HG03432 (cell line): ENCODE measurements around the gene PFAS.
"Not testable (repeated sequence)": the region's sequence is repeated elsewhere in the genome, so short reads cannot be mapped to it uniquely, and the experiment has no call there.

Experiments used
- ATAC-seq: cut with Tn5 transposase; IDR thresholded peaks from one replicate; pipeline ENCODE4 v1.9.1; 2021; ENCODE audit warnings: mild to moderate bottlenecking, moderate library complexity; ENCODE audit not compliant: unreplicated experiment

PFAS gene

DNA sequence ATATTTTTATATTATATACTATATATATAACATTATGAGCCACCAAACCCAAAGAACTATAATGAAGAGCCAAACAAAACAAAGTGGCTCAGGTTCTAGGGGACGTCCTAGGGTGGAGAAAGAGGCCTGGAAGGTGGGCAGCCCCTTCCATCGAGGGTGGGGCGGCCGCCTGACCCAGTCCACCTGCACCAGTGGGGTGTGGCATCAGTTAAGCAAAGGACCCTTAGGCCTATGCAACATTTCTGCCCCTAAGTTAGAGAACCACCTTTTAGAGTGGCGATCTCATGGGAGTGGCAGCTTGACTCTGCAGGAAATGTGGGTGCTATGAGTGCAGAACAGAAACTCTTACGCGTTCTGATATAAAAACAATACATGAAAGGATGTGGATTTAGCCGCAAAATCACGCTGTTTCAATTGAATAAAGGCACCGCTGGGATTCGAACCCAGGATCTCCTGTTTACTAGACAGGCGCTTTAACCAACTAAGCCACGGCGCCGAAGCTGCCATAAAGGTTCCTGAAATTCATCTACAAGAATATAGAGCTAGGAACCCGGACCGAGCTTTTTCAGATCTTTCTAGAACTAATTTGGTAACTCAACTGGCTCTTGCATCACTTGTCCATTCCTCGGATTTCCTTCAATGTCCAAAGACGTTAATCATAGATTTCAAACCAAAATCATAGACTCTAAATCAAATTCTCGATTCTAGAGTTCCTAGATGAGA is 23.1 kb upstream of the PFAS start:
- no peak for ATAC-seq

GRCh38 chr17:8226536-8227237 is 22.4 kb upstream of the PFAS start:
- ATAC-seq = no peak

DNA sequence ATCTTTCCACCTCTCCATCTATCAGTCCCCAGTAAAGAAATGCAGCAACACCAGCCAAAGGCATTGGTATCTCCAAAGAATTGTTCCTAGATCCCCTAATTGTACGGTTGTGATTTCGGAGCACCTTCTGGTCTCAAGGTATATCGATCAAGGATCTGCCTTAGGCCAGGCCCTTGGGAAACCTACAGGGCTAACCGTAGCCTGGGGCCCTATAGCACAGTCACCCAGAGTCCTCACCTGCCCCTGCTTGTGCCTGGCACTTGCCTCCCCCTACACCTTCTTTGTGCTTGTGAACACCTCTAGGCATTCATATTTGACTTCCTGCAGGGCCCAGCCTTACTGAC is 21.9 kb upstream of the PFAS start:
- ATAC-seq = no peak

- ATAC-seq = no peak
Measured at GRCh38 chr17:8231701-8232100, 17.4 kb upstream of the PFAS start.

DNA sequence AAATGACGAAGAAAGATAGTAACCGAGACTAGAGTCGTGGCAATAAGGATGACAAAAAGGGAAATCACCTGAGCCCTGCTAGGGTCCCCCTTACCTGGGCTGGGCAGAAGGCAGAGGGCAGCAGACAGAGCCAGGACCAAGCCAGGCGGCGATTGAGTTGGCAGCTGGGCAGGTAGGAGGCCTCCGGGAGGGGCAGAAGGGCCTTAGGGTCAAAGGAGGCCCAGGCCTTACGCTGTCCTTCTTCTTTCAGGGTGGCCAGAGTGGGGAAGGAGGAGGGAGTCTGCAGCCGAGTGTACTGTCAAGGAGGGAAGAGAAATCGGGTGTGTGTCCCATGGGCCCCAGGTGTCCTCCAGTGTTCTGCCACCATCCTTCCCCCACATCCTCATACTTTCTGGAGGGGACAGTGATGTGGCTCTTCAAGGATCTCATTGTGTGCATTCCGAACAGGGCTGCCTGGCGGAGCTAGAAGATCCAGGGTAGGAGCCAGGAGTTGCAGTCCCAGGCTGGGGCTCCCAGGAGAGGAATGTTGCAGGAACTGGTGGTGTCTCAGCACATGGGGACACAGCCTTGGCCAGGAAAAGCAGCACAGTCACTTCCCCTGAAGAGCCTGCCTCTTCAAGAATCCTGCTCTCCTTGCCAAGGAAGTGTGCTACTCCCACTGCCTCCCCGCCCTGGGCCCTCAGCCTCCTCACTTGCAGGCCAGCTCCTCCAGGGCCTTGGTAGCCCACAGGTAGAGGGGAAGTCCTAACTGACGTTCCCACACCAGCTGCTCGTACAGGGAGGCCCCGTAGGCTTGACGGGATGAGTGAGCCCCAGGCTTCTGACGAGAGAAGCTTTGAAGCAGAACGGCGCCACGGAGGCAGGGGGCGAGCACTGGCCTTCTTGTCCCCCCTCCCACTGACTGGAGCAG is 14.5 kb upstream of the PFAS start:
- ATAC-seq = no peak

DNA sequence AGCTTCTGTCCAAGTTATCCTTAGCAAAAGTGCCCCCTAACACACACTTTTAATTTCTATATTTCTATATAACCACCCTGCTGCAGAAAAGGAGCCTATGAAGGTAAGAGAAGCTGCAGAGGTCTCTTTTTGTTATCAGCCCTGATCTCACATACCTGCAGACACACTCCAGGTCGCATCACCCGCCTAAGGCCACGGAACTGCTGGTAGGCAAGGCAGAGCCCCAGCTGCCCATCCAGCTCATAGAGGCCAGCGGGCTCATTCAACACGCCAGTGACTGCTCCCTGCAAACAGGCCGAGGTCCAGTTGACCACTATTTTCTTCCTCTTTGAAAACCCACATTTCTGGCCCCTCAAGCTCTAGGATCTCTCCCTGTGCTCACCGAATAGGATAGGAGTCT is 13.4 kb upstream of the PFAS start:
- ATAC-seq = no peak

- ATAC-seq = no peak
Measured at GRCh38 chr17:8237175-8237574, 11.9 kb upstream of the PFAS start.

DNA sequence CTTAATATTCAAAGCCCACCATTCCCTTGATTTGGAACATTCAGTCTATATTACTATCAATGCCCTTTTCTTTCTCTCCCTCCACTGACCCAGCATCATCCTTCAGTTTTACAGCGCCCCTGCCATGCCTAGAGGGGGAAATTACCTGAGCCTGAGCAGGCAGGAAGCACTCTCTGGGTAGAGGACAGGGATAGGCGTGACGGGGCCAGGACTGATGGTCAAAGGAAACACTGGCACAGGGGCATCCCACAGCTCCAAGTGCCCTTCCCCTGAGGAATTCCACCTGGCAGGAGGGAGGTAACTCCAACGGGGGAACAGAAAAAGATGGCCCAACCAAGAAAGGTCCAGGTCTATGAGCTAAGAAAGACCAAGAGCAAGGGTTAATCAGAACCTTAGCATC is 11.2 kb upstream of the PFAS start:
- ATAC-seq = no peak

DNA sequence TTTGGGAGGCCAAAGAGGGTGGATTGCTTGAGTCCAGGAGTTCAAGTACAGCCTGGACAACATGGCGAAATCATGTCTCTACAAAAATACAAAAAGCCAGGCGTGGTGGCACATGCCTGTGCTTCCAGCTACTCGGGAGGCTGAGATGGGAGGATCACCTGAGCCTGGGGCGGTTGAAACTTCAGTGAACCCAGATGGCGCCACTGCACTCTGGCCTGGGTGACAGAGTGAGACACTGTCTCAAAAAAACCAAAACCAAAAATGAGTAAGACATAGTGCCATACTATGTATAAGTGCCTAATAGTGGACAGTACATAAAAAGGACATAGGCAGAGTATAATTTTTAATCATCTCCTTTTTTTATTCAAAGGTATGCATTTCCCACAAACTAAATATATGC is 5.3 kb upstream of the PFAS start:
- ATAC-seq = no peak

DNA sequence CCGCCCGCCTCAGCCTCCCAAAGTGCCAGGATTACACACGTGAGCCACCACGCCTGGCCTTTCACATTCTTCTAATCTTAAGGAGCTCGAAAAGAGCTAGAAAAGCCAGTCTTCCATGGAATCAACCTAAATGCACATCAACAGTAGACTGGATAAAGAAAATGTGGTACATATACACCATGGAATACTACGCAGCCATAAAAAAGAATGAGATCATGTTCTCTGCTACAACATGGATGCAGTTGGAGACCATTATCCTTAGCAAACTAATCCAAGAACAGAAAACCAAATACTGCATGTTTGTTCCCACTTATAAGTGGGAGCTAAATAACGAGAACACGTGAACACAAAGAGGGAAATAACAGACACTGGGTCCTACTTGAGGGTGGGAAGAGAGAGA is 4.3 kb upstream of the PFAS start:
- no peak for ATAC-seq

DNA sequence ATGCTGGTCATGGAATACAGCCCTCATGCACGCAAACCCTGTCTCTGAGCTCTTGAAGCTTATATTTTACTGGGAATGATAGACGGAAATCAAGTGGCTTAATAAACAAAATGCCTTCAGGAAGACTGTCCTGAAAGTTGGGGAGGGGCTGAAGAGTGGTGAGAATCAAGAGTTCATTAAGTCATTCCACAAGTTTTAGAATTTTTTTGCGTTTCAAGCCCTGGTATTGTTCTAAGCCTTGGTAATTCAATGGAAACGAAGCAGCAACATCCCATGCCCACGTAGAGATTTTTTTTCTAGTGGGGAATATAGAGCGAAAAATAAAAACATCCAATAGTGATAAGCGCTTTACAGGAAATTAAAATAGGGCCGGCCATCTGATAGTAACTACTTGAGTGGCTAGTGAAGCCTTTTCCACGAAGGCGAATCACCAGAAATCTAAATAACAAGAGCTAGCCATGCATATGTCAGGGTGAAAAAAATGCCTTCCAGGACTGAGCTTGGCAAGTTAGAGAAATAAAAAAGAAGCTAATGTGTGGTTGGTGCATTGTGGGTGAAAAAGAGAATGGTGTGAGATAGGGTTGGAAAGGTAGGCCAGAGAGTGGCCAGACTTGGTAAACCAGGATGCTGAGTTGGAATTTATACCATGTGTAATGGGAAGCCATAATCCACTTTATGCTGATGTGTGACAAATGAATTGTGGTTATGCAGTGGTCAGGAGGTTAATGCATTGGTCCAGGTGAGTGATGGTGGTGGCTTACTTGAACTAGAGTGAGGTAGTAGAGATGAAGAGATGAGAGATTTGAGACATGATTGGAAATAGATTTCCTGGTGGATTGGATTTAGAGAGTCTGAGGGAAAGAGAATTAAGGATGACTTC is 772 bp downstream of the PFAS start:
- ATAC-seq = no peak

GRCh38 chr17:8251411-8251810 is 2.3 kb downstream of the PFAS start:
- not testable (repeated sequence) for ATAC-seq

- ATAC-seq = no peak
Measured at GRCh38 chr17:8253801-8254200, 4.7 kb downstream of the PFAS start.

DNA sequence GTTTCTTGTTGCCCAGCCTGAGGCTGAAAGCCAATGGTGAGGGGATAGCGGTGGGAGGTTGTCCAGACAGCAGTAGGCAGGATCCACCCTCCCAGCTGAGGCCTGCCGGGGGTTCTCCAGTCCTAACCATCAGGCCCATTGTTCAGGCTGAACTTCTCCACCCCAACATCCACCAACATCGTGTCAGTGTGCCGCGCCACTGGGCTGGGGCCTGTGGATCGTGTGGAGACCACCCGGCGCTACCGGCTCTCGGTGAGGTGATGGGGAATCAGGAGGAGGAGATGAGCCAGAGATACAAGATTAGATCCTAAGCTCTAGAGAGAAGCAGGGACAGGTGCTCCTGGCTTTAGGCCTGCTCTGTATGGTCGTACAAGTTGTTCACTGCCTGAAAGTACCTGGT is 5.8 kb downstream of the PFAS start:
- no peak for ATAC-seq

GRCh38 chr17:8255499-8255898 is 6.4 kb downstream of the PFAS start:
- no peak for ATAC-seq

DNA sequence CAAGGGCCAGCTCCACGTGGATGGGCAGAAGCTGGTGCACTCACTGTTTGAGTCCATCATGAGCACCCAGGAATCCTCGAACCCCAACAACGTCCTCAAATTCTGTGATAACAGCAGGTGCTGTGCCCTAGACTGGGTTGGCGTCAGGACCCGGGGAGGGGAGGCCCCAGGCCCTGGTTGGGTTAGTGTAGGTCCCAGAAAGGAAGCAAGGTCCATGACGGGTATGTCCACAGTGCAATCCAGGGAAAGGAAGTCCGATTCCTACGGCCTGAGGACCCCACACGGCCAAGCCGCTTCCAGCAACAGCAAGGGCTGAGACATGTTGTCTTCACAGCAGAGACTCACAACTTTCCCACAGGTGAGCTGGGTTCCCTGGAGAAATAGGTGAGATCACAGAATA is 7.2 kb downstream of the PFAS start:
- no peak for ATAC-seq

DNA sequence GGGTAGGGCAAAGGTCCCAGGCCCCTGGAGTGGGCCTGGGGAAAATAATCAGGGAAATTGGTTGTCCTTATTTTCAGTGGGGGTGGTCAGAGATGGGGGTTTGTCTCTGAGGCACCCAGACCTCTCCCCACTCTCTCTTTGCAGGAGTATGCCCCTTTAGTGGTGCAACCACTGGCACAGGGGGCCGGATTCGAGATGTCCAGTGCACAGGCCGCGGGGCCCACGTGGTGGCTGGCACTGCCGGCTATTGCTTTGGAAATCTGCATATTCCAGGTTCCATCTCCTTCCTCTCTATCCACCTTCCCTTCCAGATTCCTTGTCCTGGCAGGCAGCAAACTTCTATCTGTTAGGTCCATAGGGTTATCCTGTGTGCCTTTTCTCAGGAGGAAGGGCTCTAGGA is 7.6 kb downstream of the PFAS start:
- ATAC-seq = no peak

DNA sequence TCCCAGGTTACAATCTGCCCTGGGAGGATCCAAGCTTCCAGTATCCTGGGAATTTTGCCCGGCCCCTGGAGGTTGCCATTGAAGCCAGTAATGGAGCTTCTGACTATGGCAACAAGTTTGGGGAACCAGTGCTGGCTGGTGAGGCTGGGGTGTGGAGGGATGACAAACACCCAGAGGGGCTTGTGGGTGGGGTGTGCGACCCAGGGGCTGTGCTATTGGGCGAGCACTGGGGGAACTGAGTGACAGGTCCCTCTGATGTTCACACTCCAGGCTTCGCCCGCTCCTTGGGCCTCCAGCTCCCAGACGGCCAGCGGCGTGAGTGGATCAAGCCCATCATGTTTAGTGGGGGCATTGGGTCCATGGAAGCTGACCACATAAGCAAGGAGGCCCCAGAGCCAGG is 8.7 kb downstream of the PFAS start:
- ATAC-seq = no peak

DNA sequence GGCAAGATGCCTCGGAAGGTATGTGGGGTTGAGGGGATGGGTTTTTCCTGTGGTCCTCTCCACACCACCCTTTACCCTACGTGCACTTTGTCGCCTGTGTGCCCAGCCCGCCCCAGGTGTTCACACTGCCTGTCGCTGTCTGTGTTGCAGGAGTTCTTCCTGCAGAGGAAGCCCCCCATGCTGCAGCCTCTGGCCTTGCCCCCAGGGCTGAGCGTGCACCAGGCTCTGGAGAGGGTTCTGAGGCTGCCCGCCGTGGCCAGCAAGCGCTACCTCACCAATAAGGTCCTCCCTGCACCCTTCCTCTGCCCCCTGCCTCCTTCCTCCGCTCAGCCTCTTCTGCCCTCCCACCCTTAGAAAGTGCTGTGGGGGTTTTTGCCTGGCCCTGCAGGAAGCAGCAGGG is 15.2 kb downstream of the PFAS start:
- ATAC-seq = no peak

- ATAC-seq = no peak
Measured at GRCh38 chr17:8264836-8265542, 15.9 kb downstream of the PFAS start.
